ENCODE data around the gene GALNT16. TPM values are rescaled to one million over a fixed set of nuclear protein-coding genes. Genes with fewer than 3 reads are reported as not detected.

Gene GALNT16
- total RNA-seq, 4 donors from 2014 or later = 2.1 to 4.6 (median 3.4) TPM

DNA sequence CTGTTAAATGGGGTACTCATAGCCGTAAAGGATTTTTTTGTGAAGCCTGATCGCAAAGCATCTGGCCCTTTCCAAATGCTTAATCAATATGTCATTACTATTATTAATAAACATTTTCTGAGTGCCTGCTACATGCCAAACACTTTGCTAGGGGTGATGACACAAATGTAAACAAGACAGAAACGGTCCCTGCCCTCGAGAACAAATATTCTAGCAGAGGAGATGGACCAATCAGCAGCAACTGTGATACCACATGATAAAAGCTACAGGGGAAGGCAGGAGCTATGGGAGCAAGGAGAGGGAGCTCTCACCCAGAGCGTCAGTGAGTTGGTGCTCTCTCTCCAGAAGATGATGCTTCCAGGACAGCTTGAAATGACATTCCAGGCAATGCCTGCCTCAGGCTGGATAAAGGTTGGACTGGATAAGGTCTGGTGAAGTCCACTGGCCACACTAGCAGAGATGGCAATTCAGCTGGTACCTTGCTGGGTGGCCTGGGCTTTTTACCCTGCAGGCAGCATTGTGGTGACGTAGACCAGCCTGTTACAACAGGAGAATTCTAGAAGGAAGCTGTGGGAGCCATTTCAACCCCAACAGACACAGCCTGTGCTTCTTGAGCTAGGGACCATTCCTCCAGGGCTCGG is 97.1 kb downstream of the GALNT16 start:
- no peaks in the 10 kb centered on the region for H3K36me3 ChIP-seq
- 70% methylated on average over 7 of the region's 7 CpGs for WGBS
- H3K27me3 ChIP-seq = no peaks in the 10 kb centered on the region
- H3K27ac ChIP-seq = no peak overlapping the region
- TF ChIP-seq EP300 (IDR thresholded peaks at IDR 0.05) (no peak), POLR2A (IDR thresholded peaks at IDR 0.05) (no peak), POLR2AphosphoS5 (IDR thresholded peaks at IDR 0.05) (no peak)
- TF ChIP-seq, protein P1, sequence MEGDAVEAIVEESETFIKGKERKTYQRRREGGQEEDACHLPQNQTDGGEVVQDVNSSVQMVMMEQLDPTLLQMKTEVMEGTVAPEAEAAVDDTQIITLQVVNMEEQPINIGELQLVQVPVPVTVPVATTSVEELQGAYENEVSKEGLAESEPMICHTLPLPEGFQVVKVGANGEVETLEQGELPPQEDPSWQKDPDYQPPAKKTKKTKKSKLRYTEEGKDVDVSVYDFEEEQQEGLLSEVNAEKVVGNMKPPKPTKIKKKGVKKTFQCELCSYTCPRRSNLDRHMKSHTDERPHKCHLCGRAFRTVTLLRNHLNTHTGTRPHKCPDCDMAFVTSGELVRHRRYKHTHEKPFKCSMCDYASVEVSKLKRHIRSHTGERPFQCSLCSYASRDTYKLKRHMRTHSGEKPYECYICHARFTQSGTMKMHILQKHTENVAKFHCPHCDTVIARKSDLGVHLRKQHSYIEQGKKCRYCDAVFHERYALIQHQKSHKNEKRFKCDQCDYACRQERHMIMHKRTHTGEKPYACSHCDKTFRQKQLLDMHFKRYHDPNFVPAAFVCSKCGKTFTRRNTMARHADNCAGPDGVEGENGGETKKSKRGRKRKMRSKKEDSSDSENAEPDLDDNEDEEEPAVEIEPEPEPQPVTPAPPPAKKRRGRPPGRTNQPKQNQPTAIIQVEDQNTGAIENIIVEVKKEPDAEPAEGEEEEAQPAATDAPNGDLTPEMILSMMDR (IDR thresholded peaks at IDR 0.05) = no peak
- no peak for DNase-seq (ENCODE audit: low spot score in 2 of 2)
- H3K4me3 ChIP-seq = no peak overlapping the region
- no peaks in the 10 kb centered on the region for H3K9me3 ChIP-seq
- H3K4me1 ChIP-seq = peaks cover 16% of the 10 kb centered on the region

DNA sequence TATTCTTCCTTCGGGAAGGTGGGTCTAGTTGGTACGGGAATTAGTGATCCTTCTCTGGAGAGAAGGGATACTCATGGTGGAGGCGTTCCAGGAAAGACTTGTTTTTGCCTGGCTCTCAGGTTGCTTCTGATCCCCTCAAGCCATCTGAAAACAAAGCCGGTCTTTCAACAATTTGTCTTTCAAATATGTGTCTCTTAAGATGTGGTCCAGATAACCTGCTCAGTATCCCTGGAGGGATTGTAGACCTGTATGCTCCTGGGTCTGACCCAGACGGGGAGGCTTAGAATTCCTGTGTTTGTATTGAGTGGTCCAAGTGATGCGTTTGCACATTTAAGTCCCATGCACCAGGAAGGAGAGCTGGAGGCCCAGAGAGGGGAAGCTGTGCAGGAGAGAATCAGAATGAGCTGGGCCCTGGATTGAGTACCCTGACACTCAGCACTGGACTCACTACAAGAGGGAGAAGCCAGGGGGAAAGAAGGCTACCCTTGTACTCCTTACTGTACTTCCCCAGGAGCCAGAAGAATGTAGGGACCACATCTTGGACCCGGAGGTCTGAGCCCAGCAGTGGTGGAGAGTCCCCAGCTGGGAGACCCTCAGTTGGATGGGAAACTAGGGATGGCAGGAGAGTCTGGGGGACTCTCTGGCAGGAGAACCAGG is 97.7 kb downstream of the GALNT16 start:
- peaks cover 16% of the 10 kb centered on the region for H3K4me1 ChIP-seq
- no peak for DNase-seq (ENCODE audit: low spot score in 2 of 2)
- H3K36me3 ChIP-seq = no peaks in the 10 kb centered on the region
- TF ChIP-seq POLR2A (IDR thresholded peaks at IDR 0.05) = no peak
- TF ChIP-seq EP300 (IDR thresholded peaks at IDR 0.05) = no peak
- no peak for TF ChIP-seq POLR2AphosphoS5 (IDR thresholded peaks at IDR 0.05)
- TF ChIP-seq, protein P1 (IDR thresholded peaks at IDR 0.05) = no peak
- no peaks in the 10 kb centered on the region for H3K27me3 ChIP-seq
- no peak overlapping the region for H3K27ac ChIP-seq
- WGBS = 77% methylated on average over 7 of the region's 7 CpGs
- H3K4me3 ChIP-seq = no peak overlapping the region
- H3K9me3 ChIP-seq = no peaks in the 10 kb centered on the region

DNA sequence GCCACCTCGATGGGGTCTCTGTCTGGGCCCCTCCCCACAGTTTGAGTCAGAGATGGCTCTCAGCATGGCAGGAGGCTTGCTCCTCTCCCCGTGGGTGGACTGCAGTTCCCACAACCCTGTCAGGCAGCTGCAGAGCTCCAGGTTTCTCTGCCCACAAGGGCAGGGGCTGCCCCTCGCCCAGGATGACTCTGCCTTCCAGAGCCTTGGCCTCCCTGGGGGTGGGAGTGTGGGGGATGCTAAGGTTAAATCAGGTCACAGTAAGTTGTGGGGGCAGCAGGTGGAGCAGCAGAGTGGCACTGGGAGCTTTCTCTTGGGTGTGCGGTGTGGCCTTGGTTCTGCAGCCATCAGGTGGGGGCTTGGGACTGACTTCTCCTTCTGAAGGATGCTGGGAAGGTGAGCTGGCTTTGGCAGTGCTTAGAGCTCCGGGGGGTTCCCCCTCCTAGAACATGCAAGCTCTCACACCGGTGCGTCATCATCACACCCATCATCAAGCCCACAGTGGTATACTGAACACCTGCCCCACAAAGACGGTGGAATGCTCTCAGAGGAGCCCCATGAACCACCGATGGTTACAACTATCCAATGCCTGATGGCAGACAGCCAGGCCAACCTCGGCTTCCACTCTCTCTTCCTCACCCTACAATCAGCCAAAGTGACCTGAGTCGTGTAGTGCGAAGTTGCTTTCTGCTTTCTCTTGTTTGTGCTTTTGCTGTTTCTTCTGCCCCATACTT is 98.4 kb downstream of the GALNT16 start:
- Histone ChIP-seq H3K4me3 (no peak overlapping the region), H3K36me3 (no peaks in the 10 kb centered on the region), H3K9me3 (no peaks in the 10 kb centered on the region), H3K27ac (no peak overlapping the region), H3K4me1 (peaks cover 16% of the 10 kb centered on the region), H3K27me3 (no peaks in the 10 kb centered on the region)
- DNase-seq (ENCODE audit: low spot score in 2 of 2) = peak in 1 of 2 donors; percentile 49
- TF ChIP-seq, protein P1 (IDR thresholded peaks at IDR 0.05) = no peak
- TF ChIP-seq POLR2A (IDR thresholded peaks at IDR 0.05) (no peak), EP300 (IDR thresholded peaks at IDR 0.05) (no peak), POLR2AphosphoS5 (IDR thresholded peaks at IDR 0.05) (no peak)
- WGBS = 68% methylated on average over 9 of the region's 12 CpGs

DNA sequence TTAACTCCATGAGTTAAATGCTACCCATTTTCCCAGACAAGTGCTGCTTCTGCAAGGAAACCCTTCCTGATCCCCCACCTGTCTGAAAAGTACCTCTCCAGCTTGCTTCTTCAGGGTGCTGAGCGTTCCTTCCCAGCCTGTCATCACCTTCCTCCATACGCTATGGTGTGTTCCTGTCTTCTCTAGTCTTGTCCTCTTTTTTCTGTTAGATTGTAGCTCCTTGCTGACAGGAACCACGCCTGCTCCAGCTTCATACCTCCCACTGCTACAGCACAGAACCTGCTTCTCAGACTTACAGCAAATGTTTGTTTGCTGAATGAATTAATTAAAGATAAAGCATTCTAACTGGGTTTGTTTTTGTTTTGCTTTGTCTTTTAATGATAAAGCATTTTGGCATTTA is 99.0 kb downstream of the GALNT16 start:
- no peak for TF ChIP-seq POLR2AphosphoS5 (IDR thresholded peaks at IDR 0.05)
- TF ChIP-seq EP300 (IDR thresholded peaks at IDR 0.05) = no peak
- no peak for TF ChIP-seq POLR2A (IDR thresholded peaks at IDR 0.05)
- TF ChIP-seq, protein P1 (IDR thresholded peaks at IDR 0.05) = no peak
- Histone ChIP-seq H3K4me3 (no peak overlapping the region), H3K9me3 (no peaks in the 10 kb centered on the region), H3K27ac (no peak overlapping the region), H3K4me1 (peaks cover 16% of the 10 kb centered on the region), H3K27me3 (no peaks in the 10 kb centered on the region), H3K36me3 (no peaks in the 10 kb centered on the region)
- WGBS = 92% methylated on average over 3 of the region's 3 CpGs
- no peak for DNase-seq (ENCODE audit: low spot score in 2 of 2)

All from suprapubic skin (tissue), 4 donors.